GM21717 (cell line): ENCODE measurements around the gene GPR155.

Experiments
- ATAC-seq: cut with Tn5 transposase; IDR thresholded peaks from one replicate; pipeline ENCODE4 v1.9.1; 2021; ENCODE audit warnings: mild to moderate bottlenecking, moderate library complexity; ENCODE audit not compliant: unreplicated experiment

GPR155 gene

DNA sequence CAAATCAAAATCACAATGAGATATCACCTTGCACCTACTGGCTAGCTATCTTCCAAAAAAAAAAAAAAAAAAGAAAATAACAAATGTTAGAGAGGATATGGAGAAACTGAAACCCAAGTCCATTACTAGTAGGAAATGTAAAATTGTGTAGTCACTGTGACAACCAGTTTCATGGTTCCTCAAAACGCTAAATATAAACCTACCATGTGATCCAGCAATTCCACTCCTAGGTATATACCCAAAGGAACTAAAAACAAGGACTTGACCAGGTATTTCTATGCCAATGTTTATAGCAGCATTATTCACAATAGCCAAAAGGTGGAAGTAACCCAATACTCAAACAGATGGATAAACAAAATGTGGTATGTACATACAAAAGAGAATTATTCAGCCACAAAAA is 103.0 kb downstream of the GPR155 start:
- no peak for ATAC-seq
